GM12878 (cell line): ENCODE measurements around the gene SLF2. TPM values are rescaled to one million over a fixed set of nuclear protein-coding genes. Genes with fewer than 3 reads are reported as not detected.

ENCODE experiments used
- ATF7 ChIP-seq: fragments of 450-650 bp; IDR thresholded peaks from 2 replicates; pipeline ENCODE4 v1.6.1; 2016; ENCODE audit warnings: low read depth, mild to moderate bottlenecking
- BRCA1 ChIP-seq: IDR thresholded peaks from 2 replicates; pipeline ENCODE4 v1.6.1; 2011; ENCODE audit warnings: low read depth, low read length, improper control_type of control experiment
- CEBPB ChIP-seq, 2 experiments: fragments of 150-350 bp in 1 of 2; IDR thresholded peaks; 2 replicates each; pipeline ENCODE4 v1.6.1; 2012 to 2014; ENCODE audit warnings: low read depth in 2 of 2, low read length in 2 of 2, borderline replicate concordance in 1 of 2, inconsistent platforms in 1 of 2
- CREB1 ChIP-seq: IDR thresholded peaks from 2 replicates; pipeline ENCODE4 v1.6.1; 2012; ENCODE audit warnings: low read depth, mild to moderate bottlenecking, inconsistent platforms
- ESRRA ChIP-seq: IDR thresholded peaks from 2 replicates; pipeline ENCODE4 v1.6.1; 2012; ENCODE audit warnings: mild to moderate bottlenecking, low read length, improper control_type of control experiment
- KDM1A ChIP-seq: fragments of 200-600 bp; sonication (generic); IDR thresholded peaks from 2 replicates; pipeline ENCODE4 v1.6.1; 2016; ENCODE audit warnings: borderline replicate concordance
- MEF2A ChIP-seq: IDR thresholded peaks from 2 replicates; pipeline ENCODE4 v1.6.1; 2011; ENCODE audit warnings: low read depth, mild to moderate bottlenecking, low read length, moderate library complexity; ENCODE audit not compliant: insufficient read depth
- MYC ChIP-seq: IDR thresholded peaks from 2 replicates; pipeline ENCODE4 v1.6.1; 2011; ENCODE audit warnings: mild to moderate bottlenecking, low read length, moderate library complexity, inconsistent platforms; ENCODE audit not compliant: insufficient read depth, insufficient replicate concordance, insufficient read length, severe bottlenecking
- NFYA ChIP-seq: IDR thresholded peaks from 2 replicates; pipeline ENCODE4 v1.6.1; 2011; ENCODE audit warnings: low read depth, mild to moderate bottlenecking, low read length, improper control_type of control experiment, borderline replicate concordance
- POLR2A ChIP-seq: IDR thresholded peaks from 2 replicates; pipeline ENCODE4 v1.6.1; 2011; ENCODE audit warnings: low read depth, mild to moderate bottlenecking, low read length
- SMAD5 ChIP-seq: IDR thresholded peaks from 2 replicates; pipeline ENCODE4 v1.6.1; 2016; ENCODE audit warnings: antibody characterized with exemption, low read depth
- SREBF2 ChIP-seq: IDR thresholded peaks from 2 replicates; pipeline ENCODE4 v1.6.1; 2012; ENCODE audit warnings: mild to moderate bottlenecking, low read length
- TCF12 ChIP-seq: IDR thresholded peaks from 2 replicates; pipeline ENCODE4 v1.6.1; 2011; ENCODE audit warnings: low read depth, mild to moderate bottlenecking, low read length
- polyA plus RNA-seq, 11 experiments: library from polyadenylated mRNA; depleted of rRNA in 4 of 11; unstranded in 6 of 11; stranded (reverse) in 5 of 11; fragments of >200 nt; fragmentation: Nextera tagmentation in 4 of 11; fragmentation: Illumina TruSeq in 1 of 11; extraction: Ambion mirVana in 4 of 11; extraction: Trizol in 1 of 11; gene quantifications; 1 replicate in 1 of 11; 2 replicates in 10 of 11; pipeline versions ENCODE4 v1.2.1 to v1.2.3, GENCODE V29; 2011 to 2016; ENCODE audit warnings: inconsistent platforms in 2 of 11, missing spikeins in 2 of 11, low read depth in 1 of 11
- total RNA-seq, 4 experiments: library from RNA; depleted of rRNA in 3 of 4; stranded (reverse); fragments of >200 nt in 3 of 4; fragmentation: Illumina TruSeq in 1 of 4; extraction: Trizol in 1 of 4; gene quantifications; 2 replicates each; pipeline versions ENCODE4 v1.2.1 to v1.2.3, GENCODE V29; 2013 to 2021
- TF ChIP-seq, protein P1 (sequence below): fragments of 450-650 bp; IDR thresholded peaks from 2 replicates; pipeline ENCODE4 v1.6.1; 2017; ENCODE audit warnings: mild to moderate bottlenecking
- TF ChIP-seq, protein P2 (sequence below): fragments of 450-650 bp; IDR thresholded peaks from 2 replicates; pipeline ENCODE4 v1.6.1; 2016; ENCODE audit warnings: mild to moderate bottlenecking
- TF ChIP-seq, protein P3 (sequence below): IDR thresholded peaks from 2 replicates; pipeline ENCODE4 v1.6.1; 2011; ENCODE audit warnings: low read depth, low read length, improper control_type of control experiment, borderline replicate concordance
- TF ChIP-seq, protein P4 (sequence below): fragments of 450-650 bp; IDR thresholded peaks from 2 replicates; pipeline ENCODE4 v1.6.1; 2017; ENCODE audit warnings: low read depth, mild to moderate bottlenecking, moderate library complexity
- TF ChIP-seq, protein P5 (sequence below): fragments of 150-350 bp; IDR thresholded peaks from 2 replicates; pipeline ENCODE4 v1.6.1; 2016; ENCODE audit warnings: low read depth, low read length
- TF ChIP-seq, protein P6 (sequence below): IDR thresholded peaks from 2 replicates; pipeline ENCODE4 v1.6.1; 2011; ENCODE audit warnings: mild to moderate bottlenecking, low read depth, low read length, moderate library complexity; ENCODE audit not compliant: insufficient replicate concordance

SLF2 gene
- total and polyA plus RNA-seq, 10 of the 15 experiments (the other 5 are each of a cell fraction or from before 2014, with no cell fraction given) = 3.0 to 25.2 (median 17.9) TPM

DNA sequence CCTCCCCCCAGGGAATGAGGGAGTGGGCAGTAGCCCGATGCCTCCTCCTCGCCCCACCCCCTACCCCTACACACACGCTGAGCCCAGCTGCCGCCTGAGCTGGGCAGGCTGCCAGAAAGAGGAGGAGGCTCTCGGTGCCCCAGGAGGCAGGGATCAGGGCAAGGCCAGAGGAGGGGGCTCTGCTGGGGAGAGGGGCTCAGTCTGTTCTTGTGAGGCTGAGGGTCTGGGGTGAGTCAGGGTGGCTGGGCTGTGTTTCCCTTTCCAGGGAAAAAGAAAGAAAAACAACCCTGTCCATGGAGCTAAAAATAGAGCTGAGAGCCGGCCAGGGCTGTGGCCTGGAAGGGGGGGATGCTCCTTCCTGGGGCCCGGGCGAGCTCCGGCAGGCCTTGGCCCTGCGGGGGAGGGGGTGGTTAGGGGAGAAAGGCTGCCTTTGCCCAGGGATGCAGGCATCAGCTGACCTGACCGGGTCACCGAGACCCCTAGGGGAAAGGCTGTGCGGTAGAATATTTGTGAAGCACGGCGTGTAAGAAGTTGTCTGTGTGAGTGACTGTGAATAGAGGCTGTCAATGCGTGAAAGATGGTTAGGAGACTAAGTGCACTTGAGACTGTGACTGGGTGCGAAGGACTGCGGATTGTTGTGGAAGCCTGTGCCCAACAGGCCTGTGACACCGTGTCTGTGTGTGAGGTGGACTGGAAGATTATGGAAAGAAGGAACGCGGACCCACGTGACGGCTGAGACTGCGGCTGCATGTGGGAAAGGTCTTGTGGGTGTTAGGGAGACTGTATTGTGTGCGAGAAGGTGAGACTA, 85.6 kb downstream of the SLF2 start (continued):
- TF ChIP-seq, protein P1, sequence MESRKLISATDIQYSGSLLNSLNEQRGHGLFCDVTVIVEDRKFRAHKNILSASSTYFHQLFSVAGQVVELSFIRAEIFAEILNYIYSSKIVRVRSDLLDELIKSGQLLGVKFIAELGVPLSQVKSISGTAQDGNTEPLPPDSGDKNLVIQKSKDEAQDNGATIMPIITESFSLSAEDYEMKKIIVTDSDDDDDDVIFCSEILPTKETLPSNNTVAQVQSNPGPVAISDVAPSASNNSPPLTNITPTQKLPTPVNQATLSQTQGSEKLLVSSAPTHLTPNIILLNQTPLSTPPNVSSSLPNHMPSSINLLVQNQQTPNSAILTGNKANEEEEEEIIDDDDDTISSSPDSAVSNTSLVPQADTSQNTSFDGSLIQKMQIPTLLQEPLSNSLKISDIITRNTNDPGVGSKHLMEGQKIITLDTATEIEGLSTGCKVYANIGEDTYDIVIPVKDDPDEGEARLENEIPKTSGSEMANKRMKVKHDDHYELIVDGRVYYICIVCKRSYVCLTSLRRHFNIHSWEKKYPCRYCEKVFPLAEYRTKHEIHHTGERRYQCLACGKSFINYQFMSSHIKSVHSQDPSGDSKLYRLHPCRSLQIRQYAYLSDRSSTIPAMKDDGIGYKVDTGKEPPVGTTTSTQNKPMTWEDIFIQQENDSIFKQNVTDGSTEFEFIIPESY = no peak
- TF ChIP-seq NFYA = no peak
- 0 out of 2 replicates have a peak, but pooled peaks have one; percentile 17 for TF ChIP-seq MEF2A
- TF ChIP-seq, protein P2, sequence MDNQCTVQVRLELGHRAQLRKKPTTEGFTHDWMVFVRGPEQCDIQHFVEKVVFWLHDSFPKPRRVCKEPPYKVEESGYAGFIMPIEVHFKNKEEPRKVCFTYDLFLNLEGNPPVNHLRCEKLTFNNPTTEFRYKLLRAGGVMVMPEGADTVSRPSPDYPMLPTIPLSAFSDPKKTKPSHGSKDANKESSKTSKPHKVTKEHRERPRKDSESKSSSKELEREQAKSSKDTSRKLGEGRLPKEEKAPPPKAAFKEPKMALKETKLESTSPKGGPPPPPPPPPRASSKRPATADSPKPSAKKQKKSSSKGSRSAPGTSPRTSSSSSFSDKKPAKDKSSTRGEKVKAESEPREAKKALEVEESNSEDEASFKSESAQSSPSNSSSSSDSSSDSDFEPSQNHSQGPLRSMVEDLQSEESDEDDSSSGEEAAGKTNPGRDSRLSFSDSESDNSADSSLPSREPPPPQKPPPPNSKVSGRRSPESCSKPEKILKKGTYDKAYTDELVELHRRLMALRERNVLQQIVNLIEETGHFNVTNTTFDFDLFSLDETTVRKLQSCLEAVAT = peak; percentile 78
- no peak for TF ChIP-seq ATF7
- no peak for TF ChIP-seq POLR2A
- no peak for TF ChIP-seq CREB1
- no peak for TF ChIP-seq KDM1A
- no peak for TF ChIP-seq ESRRA
- no peak for TF ChIP-seq CEBPB (IDR thresholded peaks at IDR 0.05; ENCODE audit: borderline replicate concordance in 1 of 2, low read depth in 2 of 2, low read length in 2 of 2)
- TF ChIP-seq SMAD5 = no peak
- TF ChIP-seq, protein P3, sequence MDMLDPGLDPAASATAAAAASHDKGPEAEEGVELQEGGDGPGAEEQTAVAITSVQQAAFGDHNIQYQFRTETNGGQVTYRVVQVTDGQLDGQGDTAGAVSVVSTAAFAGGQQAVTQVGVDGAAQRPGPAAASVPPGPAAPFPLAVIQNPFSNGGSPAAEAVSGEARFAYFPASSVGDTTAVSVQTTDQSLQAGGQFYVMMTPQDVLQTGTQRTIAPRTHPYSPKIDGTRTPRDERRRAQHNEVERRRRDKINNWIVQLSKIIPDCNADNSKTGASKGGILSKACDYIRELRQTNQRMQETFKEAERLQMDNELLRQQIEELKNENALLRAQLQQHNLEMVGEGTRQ = no peak; the same call in 1 of the 2 replicates
- TF ChIP-seq BRCA1 = no peak
- TF ChIP-seq, protein P4, sequence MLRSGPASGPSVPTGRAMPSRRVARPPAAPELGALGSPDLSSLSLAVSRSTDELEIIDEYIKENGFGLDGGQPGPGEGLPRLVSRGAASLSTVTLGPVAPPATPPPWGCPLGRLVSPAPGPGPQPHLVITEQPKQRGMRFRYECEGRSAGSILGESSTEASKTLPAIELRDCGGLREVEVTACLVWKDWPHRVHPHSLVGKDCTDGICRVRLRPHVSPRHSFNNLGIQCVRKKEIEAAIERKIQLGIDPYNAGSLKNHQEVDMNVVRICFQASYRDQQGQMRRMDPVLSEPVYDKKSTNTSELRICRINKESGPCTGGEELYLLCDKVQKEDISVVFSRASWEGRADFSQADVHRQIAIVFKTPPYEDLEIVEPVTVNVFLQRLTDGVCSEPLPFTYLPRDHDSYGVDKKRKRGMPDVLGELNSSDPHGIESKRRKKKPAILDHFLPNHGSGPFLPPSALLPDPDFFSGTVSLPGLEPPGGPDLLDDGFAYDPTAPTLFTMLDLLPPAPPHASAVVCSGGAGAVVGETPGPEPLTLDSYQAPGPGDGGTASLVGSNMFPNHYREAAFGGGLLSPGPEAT = no peak; the same call in 1 of the 2 replicates
- TF ChIP-seq, protein P5, sequence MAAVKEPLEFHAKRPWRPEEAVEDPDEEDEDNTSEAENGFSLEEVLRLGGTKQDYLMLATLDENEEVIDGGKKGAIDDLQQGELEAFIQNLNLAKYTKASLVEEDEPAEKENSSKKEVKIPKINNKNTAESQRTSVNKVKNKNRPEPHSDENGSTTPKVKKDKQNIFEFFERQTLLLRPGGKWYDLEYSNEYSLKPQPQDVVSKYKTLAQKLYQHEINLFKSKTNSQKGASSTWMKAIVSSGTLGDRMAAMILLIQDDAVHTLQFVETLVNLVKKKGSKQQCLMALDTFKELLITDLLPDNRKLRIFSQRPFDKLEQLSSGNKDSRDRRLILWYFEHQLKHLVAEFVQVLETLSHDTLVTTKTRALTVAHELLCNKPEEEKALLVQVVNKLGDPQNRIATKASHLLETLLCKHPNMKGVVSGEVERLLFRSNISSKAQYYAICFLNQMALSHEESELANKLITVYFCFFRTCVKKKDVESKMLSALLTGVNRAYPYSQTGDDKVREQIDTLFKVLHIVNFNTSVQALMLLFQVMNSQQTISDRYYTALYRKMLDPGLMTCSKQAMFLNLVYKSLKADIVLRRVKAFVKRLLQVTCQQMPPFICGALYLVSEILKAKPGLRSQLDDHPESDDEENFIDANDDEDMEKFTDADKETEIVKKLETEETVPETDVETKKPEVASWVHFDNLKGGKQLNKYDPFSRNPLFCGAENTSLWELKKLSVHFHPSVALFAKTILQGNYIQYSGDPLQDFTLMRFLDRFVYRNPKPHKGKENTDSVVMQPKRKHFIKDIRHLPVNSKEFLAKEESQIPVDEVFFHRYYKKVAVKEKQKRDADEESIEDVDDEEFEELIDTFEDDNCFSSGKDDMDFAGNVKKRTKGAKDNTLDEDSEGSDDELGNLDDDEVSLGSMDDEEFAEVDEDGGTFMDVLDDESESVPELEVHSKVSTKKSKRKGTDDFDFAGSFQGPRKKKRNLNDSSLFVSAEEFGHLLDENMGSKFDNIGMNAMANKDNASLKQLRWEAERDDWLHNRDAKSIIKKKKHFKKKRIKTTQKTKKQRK = no peak
- TF ChIP-seq SREBF2 = no peak
- TF ChIP-seq MYC = no peak
- TF ChIP-seq TCF12 = peak; percentile 74
- TF ChIP-seq, protein P6, sequence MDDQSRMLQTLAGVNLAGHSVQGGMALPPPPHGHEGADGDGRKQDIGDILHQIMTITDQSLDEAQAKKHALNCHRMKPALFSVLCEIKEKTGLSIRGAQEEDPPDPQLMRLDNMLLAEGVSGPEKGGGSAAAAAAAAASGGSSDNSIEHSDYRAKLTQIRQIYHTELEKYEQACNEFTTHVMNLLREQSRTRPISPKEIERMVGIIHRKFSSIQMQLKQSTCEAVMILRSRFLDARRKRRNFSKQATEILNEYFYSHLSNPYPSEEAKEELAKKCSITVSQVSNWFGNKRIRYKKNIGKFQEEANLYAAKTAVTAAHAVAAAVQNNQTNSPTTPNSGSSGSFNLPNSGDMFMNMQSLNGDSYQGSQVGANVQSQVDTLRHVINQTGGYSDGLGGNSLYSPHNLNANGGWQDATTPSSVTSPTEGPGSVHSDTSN = no peak
